H1 (cell line): Measurements from ENCODE around the gene PRDM10. TPM values are rescaled to one million over a fixed set of nuclear protein-coding genes. Genes with fewer than 3 reads are reported as not detected.

Experiments
- BCL11A ChIP-seq, 2 experiments: IDR thresholded peaks; one replicate each; pipeline ENCODE4 v1.6.1; 2011; ENCODE audit warnings: low read depth in 2 of 2, low read length in 2 of 2, mild to moderate bottlenecking in 2 of 2
- BRCA1 ChIP-seq: IDR thresholded peaks from 2 replicates; pipeline ENCODE4 v1.6.1; 2012; ENCODE audit warnings: low read depth, low read length, improper control_type of control experiment
- FOSL1 ChIP-seq: IDR thresholded peaks from 2 replicates; pipeline ENCODE4 v1.6.1; 2011; ENCODE audit warnings: mild to moderate bottlenecking, low read depth, low read length, moderate library complexity; ENCODE audit not compliant: insufficient read depth
- KDM4A ChIP-seq: IDR thresholded peaks from one replicate; pipeline ENCODE4 v1.7.1; 2012; ENCODE audit warnings: low read depth, mild to moderate bottlenecking, moderate library complexity, low read length, inconsistent platforms; ENCODE audit not compliant: severe bottlenecking
- NANOG ChIP-seq: IDR thresholded peaks from 2 replicates; pipeline ENCODE4 v1.6.1; 2011; ENCODE audit warnings: low read length, low read depth, mild to moderate bottlenecking, inconsistent platforms; ENCODE audit not compliant: insufficient read depth, poor library complexity, severe bottlenecking
- RAD21 ChIP-seq, 2 experiments: IDR thresholded peaks in 1 of 2; conservative IDR thresholded peaks in 1 of 2; 2 replicates each; pipeline ENCODE4 v1.6.1; 2011; ENCODE audit warnings: low read depth in 2 of 2, low read length in 2 of 2, improper control_type of control experiment in 1 of 2, inconsistent platforms in 1 of 2, mild to moderate bottlenecking in 1 of 2, moderate library complexity in 1 of 2
- TAF7 ChIP-seq: optimal IDR thresholded peaks from 2 replicates; pipeline ENCODE3; 2011; ENCODE audit warnings: low read depth, mild to moderate bottlenecking, inconsistent platforms, low read length, moderate library complexity, borderline replicate concordance
- polyA plus RNA-seq, 7 experiments: library from polyadenylated mRNA; depleted of rRNA in 3 of 7; stranded (reverse) in 5 of 7; unstranded in 2 of 7; fragments of >200 nt in 5 of 7; fragments of 200-250 nt in 2 of 7; gene quantifications; 1 replicate in 5 of 7; 2 replicates in 1 of 7; 4 replicates in 1 of 7; pipeline versions ENCODE4 v1.2.1 to v1.2.3, GENCODE V29; 2011 to 2013; ENCODE audit warnings: missing spikeins in 2 of 7, mixed read lengths in 2 of 7
- total RNA-seq: library from RNA; stranded (reverse); fragmentation: NEBNext Ultra II Directional; extraction: Animal tissue kit (Norgen Biotek cat#: 25700); gene quantifications from 2 replicates; pipeline ENCODE4 v1.2.1, GENCODE V29; 2021
- TF ChIP-seq, protein P1 (sequence below): fragments of 300-600 bp; sonication (generic); IDR thresholded peaks from 2 replicates; pipeline ENCODE4 v1.7.1; 2012; ENCODE audit warnings: low read length, moderate library complexity, mild to moderate bottlenecking, inconsistent platforms; ENCODE audit not compliant: insufficient replicate concordance

PRDM10 gene
- total and polyA plus RNA-seq, 2 of the 8 experiments (the other 6 are each of a cell fraction or from before 2014, with no cell fraction given) = 15.5 to 19.2 TPM

DNA sequence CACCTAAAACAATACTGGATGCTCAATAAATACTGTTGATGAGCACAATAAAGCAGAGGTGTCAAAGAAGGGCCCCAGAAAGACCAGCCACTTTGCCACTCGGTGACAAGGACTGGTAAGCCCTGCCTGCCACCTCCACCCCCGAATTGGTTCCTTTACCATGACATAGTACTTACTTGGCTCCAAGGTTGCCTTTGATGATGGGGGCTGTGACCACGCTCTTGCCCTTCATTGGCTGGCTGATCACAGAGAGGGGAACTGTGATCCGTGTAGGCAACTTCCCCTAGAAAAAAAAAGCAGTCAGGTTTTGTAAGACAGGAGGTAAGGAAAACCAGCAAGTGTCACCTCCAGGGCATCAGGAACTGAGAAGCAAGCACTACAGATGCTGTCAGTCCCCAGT lies 136.9 kb downstream of the PRDM10 start (continued):
- TF ChIP-seq, protein P1, sequence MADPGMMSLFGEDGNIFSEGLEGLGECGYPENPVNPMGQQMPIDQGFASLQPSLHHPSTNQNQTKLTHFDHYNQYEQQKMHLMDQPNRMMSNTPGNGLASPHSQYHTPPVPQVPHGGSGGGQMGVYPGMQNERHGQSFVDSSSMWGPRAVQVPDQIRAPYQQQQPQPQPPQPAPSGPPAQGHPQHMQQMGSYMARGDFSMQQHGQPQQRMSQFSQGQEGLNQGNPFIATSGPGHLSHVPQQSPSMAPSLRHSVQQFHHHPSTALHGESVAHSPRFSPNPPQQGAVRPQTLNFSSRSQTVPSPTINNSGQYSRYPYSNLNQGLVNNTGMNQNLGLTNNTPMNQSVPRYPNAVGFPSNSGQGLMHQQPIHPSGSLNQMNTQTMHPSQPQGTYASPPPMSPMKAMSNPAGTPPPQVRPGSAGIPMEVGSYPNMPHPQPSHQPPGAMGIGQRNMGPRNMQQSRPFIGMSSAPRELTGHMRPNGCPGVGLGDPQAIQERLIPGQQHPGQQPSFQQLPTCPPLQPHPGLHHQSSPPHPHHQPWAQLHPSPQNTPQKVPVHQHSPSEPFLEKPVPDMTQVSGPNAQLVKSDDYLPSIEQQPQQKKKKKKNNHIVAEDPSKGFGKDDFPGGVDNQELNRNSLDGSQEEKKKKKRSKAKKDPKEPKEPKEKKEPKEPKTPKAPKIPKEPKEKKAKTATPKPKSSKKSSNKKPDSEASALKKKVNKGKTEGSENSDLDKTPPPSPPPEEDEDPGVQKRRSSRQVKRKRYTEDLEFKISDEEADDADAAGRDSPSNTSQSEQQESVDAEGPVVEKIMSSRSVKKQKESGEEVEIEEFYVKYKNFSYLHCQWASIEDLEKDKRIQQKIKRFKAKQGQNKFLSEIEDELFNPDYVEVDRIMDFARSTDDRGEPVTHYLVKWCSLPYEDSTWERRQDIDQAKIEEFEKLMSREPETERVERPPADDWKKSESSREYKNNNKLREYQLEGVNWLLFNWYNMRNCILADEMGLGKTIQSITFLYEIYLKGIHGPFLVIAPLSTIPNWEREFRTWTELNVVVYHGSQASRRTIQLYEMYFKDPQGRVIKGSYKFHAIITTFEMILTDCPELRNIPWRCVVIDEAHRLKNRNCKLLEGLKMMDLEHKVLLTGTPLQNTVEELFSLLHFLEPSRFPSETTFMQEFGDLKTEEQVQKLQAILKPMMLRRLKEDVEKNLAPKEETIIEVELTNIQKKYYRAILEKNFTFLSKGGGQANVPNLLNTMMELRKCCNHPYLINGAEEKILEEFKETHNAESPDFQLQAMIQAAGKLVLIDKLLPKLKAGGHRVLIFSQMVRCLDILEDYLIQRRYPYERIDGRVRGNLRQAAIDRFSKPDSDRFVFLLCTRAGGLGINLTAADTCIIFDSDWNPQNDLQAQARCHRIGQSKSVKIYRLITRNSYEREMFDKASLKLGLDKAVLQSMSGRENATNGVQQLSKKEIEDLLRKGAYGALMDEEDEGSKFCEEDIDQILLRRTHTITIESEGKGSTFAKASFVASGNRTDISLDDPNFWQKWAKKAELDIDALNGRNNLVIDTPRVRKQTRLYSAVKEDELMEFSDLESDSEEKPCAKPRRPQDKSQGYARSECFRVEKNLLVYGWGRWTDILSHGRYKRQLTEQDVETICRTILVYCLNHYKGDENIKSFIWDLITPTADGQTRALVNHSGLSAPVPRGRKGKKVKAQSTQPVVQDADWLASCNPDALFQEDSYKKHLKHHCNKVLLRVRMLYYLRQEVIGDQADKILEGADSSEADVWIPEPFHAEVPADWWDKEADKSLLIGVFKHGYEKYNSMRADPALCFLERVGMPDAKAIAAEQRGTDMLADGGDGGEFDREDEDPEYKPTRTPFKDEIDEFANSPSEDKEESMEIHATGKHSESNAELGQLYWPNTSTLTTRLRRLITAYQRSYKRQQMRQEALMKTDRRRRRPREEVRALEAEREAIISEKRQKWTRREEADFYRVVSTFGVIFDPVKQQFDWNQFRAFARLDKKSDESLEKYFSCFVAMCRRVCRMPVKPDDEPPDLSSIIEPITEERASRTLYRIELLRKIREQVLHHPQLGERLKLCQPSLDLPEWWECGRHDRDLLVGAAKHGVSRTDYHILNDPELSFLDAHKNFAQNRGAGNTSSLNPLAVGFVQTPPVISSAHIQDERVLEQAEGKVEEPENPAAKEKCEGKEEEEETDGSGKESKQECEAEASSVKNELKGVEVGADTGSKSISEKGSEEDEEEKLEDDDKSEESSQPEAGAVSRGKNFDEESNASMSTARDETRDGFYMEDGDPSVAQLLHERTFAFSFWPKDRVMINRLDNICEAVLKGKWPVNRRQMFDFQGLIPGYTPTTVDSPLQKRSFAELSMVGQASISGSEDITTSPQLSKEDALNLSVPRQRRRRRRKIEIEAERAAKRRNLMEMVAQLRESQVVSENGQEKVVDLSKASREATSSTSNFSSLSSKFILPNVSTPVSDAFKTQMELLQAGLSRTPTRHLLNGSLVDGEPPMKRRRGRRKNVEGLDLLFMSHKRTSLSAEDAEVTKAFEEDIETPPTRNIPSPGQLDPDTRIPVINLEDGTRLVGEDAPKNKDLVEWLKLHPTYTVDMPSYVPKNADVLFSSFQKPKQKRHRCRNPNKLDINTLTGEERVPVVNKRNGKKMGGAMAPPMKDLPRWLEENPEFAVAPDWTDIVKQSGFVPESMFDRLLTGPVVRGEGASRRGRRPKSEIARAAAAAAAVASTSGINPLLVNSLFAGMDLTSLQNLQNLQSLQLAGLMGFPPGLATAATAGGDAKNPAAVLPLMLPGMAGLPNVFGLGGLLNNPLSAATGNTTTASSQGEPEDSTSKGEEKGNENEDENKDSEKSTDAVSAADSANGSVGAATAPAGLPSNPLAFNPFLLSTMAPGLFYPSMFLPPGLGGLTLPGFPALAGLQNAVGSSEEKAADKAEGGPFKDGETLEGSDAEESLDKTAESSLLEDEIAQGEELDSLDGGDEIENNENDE = no peak
- no peak for TF ChIP-seq NANOG
- no peak for TF ChIP-seq RAD21 (IDR thresholded peaks at IDR 0.05 in 1 of 2, conservative IDR thresholded peaks at IDR 0.05 in 1 of 2; ENCODE audit: low read depth in 2 of 2, low read length in 2 of 2)
- TF ChIP-seq BCL11A (IDR thresholded peaks at IDR 0.05; ENCODE audit: low read depth in 2 of 2, low read length in 2 of 2) = no peak
- no peak for TF ChIP-seq KDM4A
- no peak for TF ChIP-seq FOSL1
- no peak for TF ChIP-seq BRCA1
- no peak for TF ChIP-seq TAF7
